Activated CD4-positive, alpha-beta T cell treated with anti-CD3 and anti-CD28 coated beads for 36 hours (primary cell): Measurements from ENCODE around the gene FRMD4A. TPM values are rescaled to one million over a fixed set of nuclear protein-coding genes. Genes with fewer than 3 reads are reported as not detected.
"Not testable (repeated sequence)": the region's sequence is repeated elsewhere in the genome, so short reads cannot be mapped to it uniquely, and the experiment has no call there.

Source experiments
- ATAC-seq: fragments of 200-7000 bp; cut with Tn5 transposase; one replicate; pipeline ENCODE4 v1.10.0; 2021; ENCODE audit warnings: mild to moderate bottlenecking, moderate library complexity
- CTCF ChIA-PET: fragments of 350-600 bp; sonication (Branson Sonifier 250); formaldehyde crosslinking; loops from one replicate; lab custom pipeline; 2021; ENCODE audit warnings: antibody characterized with exemption; lab: Charles Lee
- POLR2A ChIA-PET: fragments of 350-600 bp; sonication (Branson Sonifier 250); formaldehyde crosslinking; loops from one replicate; lab custom pipeline; 2021; ENCODE audit warnings: antibody characterized with exemption, inconsistent platforms; lab: Charles Lee
- DNase-seq: peaks from one replicate; pipeline ENCODE4 v3.0.0-alpha.2; 2020
- H3K27ac Mint-ChIP-seq: one replicate; pipeline ENCODE4 v1.8.0; 2021; ENCODE audit warnings: mixed read lengths
- H3K27me3 Mint-ChIP-seq: one replicate; pipeline ENCODE4 v1.8.0; 2021; ENCODE audit warnings: mixed read lengths
- H3K36me3 Mint-ChIP-seq: one replicate; pipeline ENCODE4 v1.8.0; 2021; ENCODE audit warnings: low read depth, mixed read lengths
- H3K4me1 Mint-ChIP-seq: one replicate; pipeline ENCODE4 v1.8.0; 2021; ENCODE audit warnings: mixed read lengths
- H3K4me3 Mint-ChIP-seq: one replicate; pipeline ENCODE4 v1.8.0; 2021; ENCODE audit warnings: mild to moderate bottlenecking, moderate library complexity, mixed read lengths
- H3K9me3 Mint-ChIP-seq: one replicate; pipeline ENCODE4 v1.8.0; 2021; ENCODE audit warnings: low read depth, mixed read lengths
- intact Hi-C, 2 experiments: fragments of 100-400 bp; cut with DNase I in 1 of 2; cut with micrococcal nuclease in 1 of 2; formaldehyde crosslinking; loops; one replicate each; pipeline versions ENCODE4 v1.14.2 to v1.15.1; 2022 to 2024; cut with DNase I, micrococcal nuclease
- total RNA-seq, 2 experiments: library from RNA; stranded (reverse); gene quantifications; one replicate each; pipeline ENCODE4 v1.2.3, GENCODE V29; 2021

Gene FRMD4A
- total RNA-seq, 2 experiments from 2014 or later: 0.85 to 1.3 TPM

GRCh38 chr10:13959443-13960359 is 371.0 kb downstream of the FRMD4A start:
- DNase-seq: no peak
- no peaks in the 10 kb centered on the region for H3K9me3 Mint-ChIP-seq
- ChIA-PET CTCF (interaction anchor here (0.8 kb wide), 1 partner anchor 138 kb away, joined by 4 read pairs; no protein-coding TSS in a partner anchor), POLR2A (no interaction called here)
- no peaks in the 10 kb centered on the region for H3K27me3 Mint-ChIP-seq
- no peak for ATAC-seq
- H3K36me3 Mint-ChIP-seq: no peaks in the 10 kb centered on the region
- H3K4me1 Mint-ChIP-seq: peaks cover 11% of the 10 kb centered on the region
- no peak overlapping the region for H3K4me3 Mint-ChIP-seq
- H3K27ac Mint-ChIP-seq: no peak overlapping the region
- intact Hi-C loops: no loop called here

GRCh38 chr10:13957856-13958255 is 372.9 kb downstream of the FRMD4A start:
- Mint-ChIP-seq H3K27ac (no peak overlapping the region), H3K4me3 (no peak overlapping the region), H3K27me3 (no peaks in the 10 kb centered on the region), H3K4me1 (peaks cover 11% of the 10 kb centered on the region), H3K36me3 (no peaks in the 10 kb centered on the region), H3K9me3 (peaks cover 6% of the 10 kb centered on the region)
- intact Hi-C loops: no loop called here
- DNase-seq: no peak
- ATAC-seq: no peak
- ChIA-PET POLR2A (no interaction called here), CTCF (no interaction called here)

DNA sequence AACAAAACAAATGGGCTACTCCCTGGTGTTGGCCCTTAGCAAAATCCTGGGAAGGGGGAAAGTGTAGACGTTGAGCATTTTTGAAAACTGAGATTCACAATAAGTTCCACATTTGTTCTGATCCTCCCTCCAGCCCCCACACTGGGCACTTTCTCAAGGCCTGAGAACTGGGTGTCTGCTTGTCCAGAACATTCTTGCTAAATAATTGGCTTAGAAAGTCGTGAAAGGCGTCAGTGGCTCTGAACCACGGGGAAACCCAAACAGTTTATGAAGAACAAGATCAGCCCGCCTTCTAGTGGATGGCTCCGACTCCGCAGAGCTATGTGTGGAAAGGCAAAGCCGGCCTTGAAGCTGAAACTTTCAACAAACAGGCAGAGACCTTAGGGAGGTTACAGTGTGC is 373.9 kb downstream of the FRMD4A start:
- Mint-ChIP-seq H3K27ac (no peak overlapping the region), H3K9me3 (peaks cover 6% of the 10 kb centered on the region), H3K4me1 (peaks cover 11% of the 10 kb centered on the region), H3K36me3 (no peaks in the 10 kb centered on the region), H3K4me3 (no peak overlapping the region), H3K27me3 (no peaks in the 10 kb centered on the region)
- DNase-seq: no peak
- intact Hi-C loops: no loop called here
- ChIA-PET POLR2A (no interaction called here), CTCF (no interaction called here)
- no peak for ATAC-seq

GRCh38 chr10:13955409-13956068 is 375.2 kb downstream of the FRMD4A start:
- ATAC-seq: no peak
- H3K4me1 Mint-ChIP-seq: peaks cover 1% of the 10 kb centered on the region

DNA sequence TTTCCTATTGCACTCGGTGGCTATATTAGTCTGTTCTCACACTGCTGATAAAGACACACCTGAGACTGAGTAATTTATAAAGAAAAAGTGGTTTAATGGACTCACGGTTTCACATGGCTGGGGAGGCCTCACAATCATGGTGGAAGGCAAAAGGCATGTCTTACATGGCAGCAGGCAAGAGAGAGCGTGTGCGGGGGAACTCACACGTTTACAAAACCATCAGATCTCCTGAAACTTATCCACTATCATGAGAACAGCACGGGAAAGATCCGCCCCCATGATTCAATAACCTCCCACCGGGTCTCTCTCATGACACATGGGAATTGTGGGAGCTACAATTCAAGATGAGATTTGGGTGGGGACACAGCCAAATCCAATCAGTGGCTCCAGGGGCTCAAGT is 376.5 kb downstream of the FRMD4A start:
- ATAC-seq, H3K36me3 Mint-ChIP-seq, H3K27me3 Mint-ChIP-seq, intact Hi-C loops, H3K4me1 Mint-ChIP-seq, H3K4me3 Mint-ChIP-seq, H3K9me3 Mint-ChIP-seq, POLR2A ChIA-PET, H3K27ac Mint-ChIP-seq, CTCF ChIA-PET, DNase-seq: not testable (repeated sequence)

More at GRCh38 chr10:13955409-13956068, 375.2 kb downstream of the FRMD4A start:
- intact Hi-C loops: no loop called here
- ChIA-PET CTCF (interaction anchor here (0.6 kb wide), 1 partner anchor 572 kb away, joined by 3 read pairs; no protein-coding TSS in a partner anchor), POLR2A (no interaction called here)
- H3K9me3 Mint-ChIP-seq: peaks cover 6% of the 10 kb centered on the region
- H3K36me3 Mint-ChIP-seq: no peaks in the 10 kb centered on the region
- no peak overlapping the region for H3K27ac Mint-ChIP-seq
- no peak for DNase-seq
- no peak overlapping the region for H3K4me3 Mint-ChIP-seq
- H3K27me3 Mint-ChIP-seq: no peaks in the 10 kb centered on the region

- intact Hi-C loops: no loop called here
- no peak for ATAC-seq
- Mint-ChIP-seq H3K27ac (no peak overlapping the region), H3K36me3 (no peaks in the 10 kb centered on the region), H3K9me3 (peaks cover 6% of the 10 kb centered on the region), H3K4me3 (no peak overlapping the region), H3K27me3 (no peaks in the 10 kb centered on the region), H3K4me1 (no peaks in the 10 kb centered on the region)
- CTCF ChIA-PET: no interaction called here
- POLR2A ChIA-PET: no interaction called here
- DNase-seq: no peak
These were observed 377.4 kb downstream of the FRMD4A start for GRCh38 chr10:13953371-13953770.

DNA sequence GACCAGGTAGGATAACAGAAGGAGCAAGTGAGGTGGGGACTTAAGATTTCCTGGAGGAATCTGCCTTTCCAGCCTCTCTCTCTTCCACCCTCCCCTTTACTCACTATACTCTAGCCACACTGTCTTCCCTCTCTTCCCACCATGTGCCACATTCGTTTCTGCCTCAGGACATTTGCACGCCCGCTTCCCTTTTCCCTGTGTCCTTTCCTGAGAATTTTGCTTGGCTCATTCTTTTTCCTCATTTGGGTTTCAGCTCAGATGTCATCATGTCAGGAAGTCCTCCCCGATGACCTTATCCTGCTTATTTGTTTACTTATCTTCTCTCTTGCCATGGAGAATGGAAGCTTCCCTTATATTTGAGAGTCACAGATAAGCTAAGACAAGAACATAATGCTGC is 380.2 kb downstream of the FRMD4A start:
- ChIA-PET POLR2A (no interaction called here), CTCF (interaction anchor here (0.7 to 1.1 kb wide), 4 partner anchors 9 to 271 kb away, joined by 3 to 4 read pairs (median 4); no protein-coding TSS in a partner anchor)
- intact Hi-C loops: no loop called here
- Mint-ChIP-seq H3K27ac (no peak overlapping the region), H3K4me3 (no peak overlapping the region), H3K27me3 (no peaks in the 10 kb centered on the region), H3K4me1 (no peaks in the 10 kb centered on the region), H3K36me3 (no peaks in the 10 kb centered on the region), H3K9me3 (peaks cover 6% of the 10 kb centered on the region)
- no peak for DNase-seq
- no peak for ATAC-seq

GRCh38 chr10:13949844-13950542 is 380.7 kb downstream of the FRMD4A start:
- H3K4me3 Mint-ChIP-seq: no peak overlapping the region
- H3K36me3 Mint-ChIP-seq: no peaks in the 10 kb centered on the region
- intact Hi-C loops: no loop called here
- ATAC-seq (no peak), DNase-seq (no peak)
- ChIA-PET CTCF (interaction anchor here (0.9 to 1.1 kb wide), 2 partner anchors 9 to 20 kb away, joined by 3 to 4 read pairs; no protein-coding TSS in a partner anchor), POLR2A (no interaction called here)
- H3K27ac Mint-ChIP-seq: no peak overlapping the region
- no peaks in the 10 kb centered on the region for H3K4me1 Mint-ChIP-seq
- H3K27me3 Mint-ChIP-seq: no peaks in the 10 kb centered on the region
- peaks cover 6% of the 10 kb centered on the region for H3K9me3 Mint-ChIP-seq

- Mint-ChIP-seq H3K36me3 (no peaks in the 10 kb centered on the region), H3K9me3 (peaks cover 2% of the 10 kb centered on the region), H3K4me1 (peaks cover 23% of the 10 kb centered on the region), H3K4me3 (no peak overlapping the region), H3K27me3 (no peaks in the 10 kb centered on the region), H3K27ac (no peak overlapping the region)
- ChIA-PET CTCF (no interaction called here), POLR2A (no interaction called here)
- ATAC-seq (no peak), DNase-seq (no peak)
- intact Hi-C loops: no loop called here
These were observed 384.6 kb downstream of the FRMD4A start for GRCh38 chr10:13946209-13946460.

- no peak for ATAC-seq
- H3K4me3 Mint-ChIP-seq: no peak overlapping the region
- H3K4me1 Mint-ChIP-seq: peaks cover 23% of the 10 kb centered on the region
- DNase-seq: no peak
- intact Hi-C loops: no loop called here
- H3K9me3 Mint-ChIP-seq: peaks cover 6% of the 10 kb centered on the region
- H3K36me3 Mint-ChIP-seq: no peaks in the 10 kb centered on the region
- POLR2A ChIA-PET: no interaction called here
- CTCF ChIA-PET: interaction anchor here (0.7 kb wide), 1 partner anchor 112 kb away, joined by 3 read pairs; no protein-coding TSS in a partner anchor
- no peak overlapping the region for H3K27ac Mint-ChIP-seq
- no peaks in the 10 kb centered on the region for H3K27me3 Mint-ChIP-seq
These were observed 385.1 kb downstream of the FRMD4A start for GRCh38 chr10:13945390-13946208.

GRCh38 chr10:13944823-13945222 is 385.9 kb downstream of the FRMD4A start:
- no peak for ATAC-seq
- ChIA-PET CTCF (interaction anchor here (0.7 kb wide), 2 partner anchors 76 to 113 kb away, joined by 3 read pairs; no protein-coding TSS in a partner anchor), POLR2A (no interaction called here)
- intact Hi-C loops: no loop called here
- no peak for DNase-seq
- peaks cover 23% of the 10 kb centered on the region for H3K4me1 Mint-ChIP-seq
- H3K36me3 Mint-ChIP-seq: no peaks in the 10 kb centered on the region
- H3K27ac Mint-ChIP-seq: no peak overlapping the region
- peaks cover 8% of the 10 kb centered on the region for H3K9me3 Mint-ChIP-seq
- H3K4me3 Mint-ChIP-seq: no peak overlapping the region
- H3K27me3 Mint-ChIP-seq: no peaks in the 10 kb centered on the region
